Measurements from ENCODE around the gene CYP2U1. TPM values are rescaled to one million over a fixed set of nuclear protein-coding genes. Genes with fewer than 3 reads are reported as not detected.
"Not testable (repeated sequence)": the region's sequence is repeated elsewhere in the genome, so short reads cannot be mapped to it uniquely, and the experiment has no call there.

The CYP2U1 gene
- total and polyA plus RNA-seq, 2 donors (not counting 3 experiments of a cell fraction or from before 2014, with no cell fraction given), result 2.9 to 5.8 TPM

- Histone ChIP-seq H3K4me3 (replicated peaks in 1 of 3; ENCODE audit: insufficient read depth in 1 of 3, low read depth in 1 of 3, low read length in 3 of 3) (no peak overlapping the region), H3K9me1 (replicated peaks; ENCODE audit: control insufficient read depth, extremely low read depth, insufficient read depth, low read length) (no peaks in the 10 kb centered on the region), H3K79me2 (ENCODE audit: control insufficient read depth, insufficient read depth, low read length) (peaks cover 9% of the 10 kb centered on the region), H2AFZ (ENCODE audit: low read depth, low read length) (no peak overlapping the region), H3K27ac (ENCODE audit: insufficient read depth, low read depth, low read length) (no peak overlapping the region), H3K9ac (replicated peaks; ENCODE audit: extremely low read depth, insufficient read depth, low read length) (no peak overlapping the region), H3K27me3 (ENCODE audit: control insufficient read depth in 2 of 2, insufficient read depth in 2 of 2, low read length in 2 of 2) (no peaks in the 10 kb centered on the region), H3K4me1 (ENCODE audit: control insufficient read depth, extremely low read depth, insufficient read depth, low read length) (peaks cover 3% of the 10 kb centered on the region), H3K36me3 (ENCODE audit: control insufficient read depth in 2 of 2, extremely low read depth in 1 of 2, insufficient read depth in 2 of 2, low read length in 2 of 2) (no peaks in the 10 kb centered on the region), H3K9me3 (replicated peaks; ENCODE audit: control insufficient read depth, insufficient read depth, low read length) (no peaks in the 10 kb centered on the region), H4K20me1 (replicated peaks; ENCODE audit: control insufficient read depth, extremely low read depth, insufficient read depth, low read length) (no peaks in the 10 kb centered on the region), H3K4me2 (ENCODE audit: insufficient read depth, low read length) (no peak overlapping the region)
- dilution Hi-C loops (cut with MboI; ENCODE audit: extremely low pct_ligation_motif_present, low sequenced_read_pairs) (no loop called here), intact Hi-C loops (cut with micrococcal nuclease) (no loop called here)
- DNase-seq (ENCODE audit: low read depth, low spot score) (no peak), FAIRE-seq (no peak)
- POLR2A ChIA-PET, result no interaction called here
- CTCF ChIA-PET, result interaction anchor here (1.0 to 1.8 kb wide), 4 partner anchors 10 to 144 kb away, joined by 4 to 7 read pairs (median 6); no protein-coding TSS in a partner anchor
- no TSS peak for BruUV-seq (replicated peaks)
- TF ChIP-seq MAX (IDR thresholded peaks at IDR 0.05; ENCODE audit: insufficient read depth, insufficient read length) (no peak), JUN (IDR thresholded peaks at IDR 0.05; ENCODE audit: borderline replicate concordance, insufficient read depth, insufficient read length, low read depth) (no peak), EZH2 (IDR thresholded peaks at IDR 0.05; ENCODE audit: borderline replicate concordance, low read depth, low read length, severe bottlenecking) (no peak), GATA2 (IDR thresholded peaks at IDR 0.05; ENCODE audit: insufficient read depth, insufficient read length, low read depth, low read length) (no peak)
Observed at GRCh38 chr4:107902715-107903114, 28.6 kb upstream of the CYP2U1 start.

- DNase-seq (ENCODE audit: low read depth, low spot score); H3K27me3 ChIP-seq (ENCODE audit: control insufficient read depth in 2 of 2, insufficient read depth in 2 of 2, low read length in 2 of 2); BruUV-seq (replicated peaks); H3K4me2 ChIP-seq (ENCODE audit: insufficient read depth, low read length); H3K9me1 ChIP-seq (replicated peaks; ENCODE audit: control insufficient read depth, extremely low read depth, insufficient read depth, low read length); dilution Hi-C loops (cut with MboI; ENCODE audit: extremely low pct_ligation_motif_present, low sequenced_read_pairs); H3K36me3 ChIP-seq (ENCODE audit: control insufficient read depth in 2 of 2, extremely low read depth in 1 of 2, insufficient read depth in 2 of 2, low read length in 2 of 2); H3K4me3 ChIP-seq (replicated peaks in 1 of 3; ENCODE audit: insufficient read depth in 1 of 3, low read depth in 1 of 3, low read length in 3 of 3); H3K79me2 ChIP-seq (ENCODE audit: control insufficient read depth, insufficient read depth, low read length); H3K4me1 ChIP-seq (ENCODE audit: control insufficient read depth, extremely low read depth, insufficient read depth, low read length); H2AFZ ChIP-seq (ENCODE audit: low read depth, low read length); H3K9ac ChIP-seq (replicated peaks; ENCODE audit: extremely low read depth, insufficient read depth, low read length); CTCF ChIA-PET; FAIRE-seq; H3K27ac ChIP-seq (ENCODE audit: insufficient read depth, low read depth, low read length); H4K20me1 ChIP-seq (replicated peaks; ENCODE audit: control insufficient read depth, extremely low read depth, insufficient read depth, low read length); H3K9me3 ChIP-seq (replicated peaks; ENCODE audit: control insufficient read depth, insufficient read depth, low read length); intact Hi-C loops (cut with micrococcal nuclease); POLR2A ChIA-PET: not testable (repeated sequence)
Observed at GRCh38 chr4:107905082-107905481, 26.3 kb upstream of the CYP2U1 start.
